ENCODE data around the gene EPHX1. TPM values are rescaled to one million over a fixed set of nuclear protein-coding genes. Genes with fewer than 3 reads are reported as not detected.
"Not testable (repeated sequence)": the region's sequence is repeated elsewhere in the genome, so short reads cannot be mapped to it uniquely, and the experiment has no call there.

The EPHX1 gene
- total and polyA plus RNA-seq, 2 donors (not counting 1 experiment from before 2014, with no cell fraction given) = 0.75 to 4.2 TPM

- ATAC-seq (ENCODE audit: low read depth) (no peak), DNase-seq (no peak)
- Histone ChIP-seq H3K27ac (ENCODE audit: low read length in 2 of 2) (no peak overlapping the region), H3K9me3 (ENCODE audit: control extremely low read depth in 1 of 3, control insufficient read depth in 2 of 3, insufficient read depth in 1 of 3, low read length in 2 of 3) (peaks cover 5 to 18% (median 8%) of the 10 kb centered on the region in 3 donors), H2AFZ (ENCODE audit: insufficient read depth, low read depth, low read length, poor library complexity, severe bottlenecking) (no peak overlapping the region), H3K27me3 (replicated peaks in 1 of 4; ENCODE audit: control extremely low read depth in 1 of 4, control insufficient read depth in 3 of 4, insufficient read depth in 4 of 4, low read length in 3 of 4) (no peaks in the 10 kb centered on the region), H3K4me1 (ENCODE audit: control insufficient read depth in 2 of 2, insufficient read depth in 2 of 2, low read length in 2 of 2) (no peaks in the 10 kb centered on the region), H3K9ac (ENCODE audit: low read length) (no peak overlapping the region), H3K36me3 (replicated peaks in 1 of 2; ENCODE audit: control extremely low read depth in 1 of 2, control insufficient read depth in 1 of 2, extremely low read depth in 1 of 2, insufficient read depth in 2 of 2, low read length in 1 of 2) (peaks cover 13 to 25% of the 10 kb centered on the region in 2 experiments), H3K4me3 (ENCODE audit: control extremely low read depth in 1 of 5, extremely low read depth in 1 of 5, insufficient read depth in 1 of 5, low read depth in 2 of 5, low read length in 4 of 5) (no peak overlapping the region), H3K79me2 (ENCODE audit: control insufficient read depth, insufficient read depth, low read length) (peaks cover 5% of the 10 kb centered on the region), H4K20me1 (ENCODE audit: control insufficient read depth, insufficient read depth, low read length, poor library complexity, severe bottlenecking) (peaks cover 5% of the 10 kb centered on the region), H3K4me2 (replicated peaks; ENCODE audit: low read depth, low read length, poor library complexity, severe bottlenecking) (no peak overlapping the region)
- Mint-ChIP-seq H3K9me3 (ENCODE audit: insufficient read depth) (peaks cover 3% of the 10 kb centered on the region), H3K27me3 (no peaks in the 10 kb centered on the region), H3K27ac (no peak overlapping the region), H3K4me1 (no peaks in the 10 kb centered on the region), H3K4me3 (no peak overlapping the region)
- CTCF ChIA-PET = no interaction called here
- TF ChIP-seq CTCF (IDR thresholded peaks at IDR 0.05) = no peak
- TF ChIP-seq EZH2 (IDR thresholded peaks at IDR 0.05; ENCODE audit: borderline replicate concordance, insufficient read depth, low read depth, low read length, poor library complexity, severe bottlenecking) = no peak
- POLR2A ChIA-PET = no interaction called here
- intact Hi-C loops (cut with micrococcal nuclease) = no loop called here
- WGBS (ENCODE audit: insufficient coverage) = no CpG with 5 or more reads among the region's 4 CpGs
Measured at GRCh38 chr1:225794954-225795353, 15.0 kb upstream of the EPHX1 start.

DNA sequence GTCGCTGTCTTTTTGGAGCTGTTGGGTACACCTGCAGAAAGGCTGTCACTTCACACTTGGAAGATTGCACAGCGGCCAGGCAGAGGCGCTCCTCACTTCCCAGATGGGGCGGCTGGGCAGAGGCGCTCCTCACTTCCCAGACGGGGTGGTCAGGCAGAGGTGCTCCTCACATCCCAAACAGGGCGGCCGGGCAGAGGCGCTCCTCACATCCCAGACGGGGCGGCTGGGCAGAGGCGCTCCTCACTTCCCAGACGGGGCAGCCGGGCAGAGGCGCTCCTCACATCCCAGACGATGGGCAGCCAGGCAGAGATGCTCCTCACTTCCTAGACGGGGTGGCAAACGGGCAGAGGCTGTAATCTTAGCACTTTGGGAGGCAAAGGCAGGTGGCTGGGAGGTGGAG is 13.8 kb upstream of the EPHX1 start:
- H3K4me3 Mint-ChIP-seq; H3K4me1 Mint-ChIP-seq; POLR2A ChIA-PET; H3K4me2 ChIP-seq (replicated peaks; ENCODE audit: low read depth, low read length, poor library complexity, severe bottlenecking); H3K79me2 ChIP-seq (ENCODE audit: control insufficient read depth, insufficient read depth, low read length); H3K9ac ChIP-seq (ENCODE audit: low read length); H3K9me3 Mint-ChIP-seq (ENCODE audit: insufficient read depth); H3K4me3 ChIP-seq (ENCODE audit: control extremely low read depth in 1 of 5, extremely low read depth in 1 of 5, insufficient read depth in 1 of 5, low read depth in 2 of 5, low read length in 4 of 5); DNase-seq; H3K27me3 Mint-ChIP-seq; H4K20me1 ChIP-seq (ENCODE audit: control insufficient read depth, insufficient read depth, low read length, poor library complexity, severe bottlenecking); H3K27ac Mint-ChIP-seq; H3K27me3 ChIP-seq (replicated peaks in 1 of 4; ENCODE audit: control extremely low read depth in 1 of 4, control insufficient read depth in 3 of 4, insufficient read depth in 4 of 4, low read length in 3 of 4); ATAC-seq (ENCODE audit: low read depth); intact Hi-C loops (cut with micrococcal nuclease); H2AFZ ChIP-seq (ENCODE audit: insufficient read depth, low read depth, low read length, poor library complexity, severe bottlenecking); H3K27ac ChIP-seq (ENCODE audit: low read length in 2 of 2); H3K4me1 ChIP-seq (ENCODE audit: control insufficient read depth in 2 of 2, insufficient read depth in 2 of 2, low read length in 2 of 2): not testable (repeated sequence)
- WGBS (ENCODE audit: insufficient coverage) = 99% methylated on average over 13 of the region's 18 CpGs
- CTCF ChIA-PET = interaction anchor here (0.9 kb wide), 1 partner anchor 165 kb away, joined by 3 read pairs; no protein-coding TSS in a partner anchor
- Histone ChIP-seq H3K9me3 (ENCODE audit: control extremely low read depth in 1 of 3, control insufficient read depth in 2 of 3, insufficient read depth in 1 of 3, low read length in 2 of 3) (peaks cover 5 to 14% (median 8%) of the 10 kb centered on the region in 3 donors), H3K36me3 (replicated peaks in 1 of 2; ENCODE audit: control extremely low read depth in 1 of 2, control insufficient read depth in 1 of 2, extremely low read depth in 1 of 2, insufficient read depth in 2 of 2, low read length in 1 of 2) (peaks cover 11 to 17% of the 10 kb centered on the region in 2 experiments)

DNA sequence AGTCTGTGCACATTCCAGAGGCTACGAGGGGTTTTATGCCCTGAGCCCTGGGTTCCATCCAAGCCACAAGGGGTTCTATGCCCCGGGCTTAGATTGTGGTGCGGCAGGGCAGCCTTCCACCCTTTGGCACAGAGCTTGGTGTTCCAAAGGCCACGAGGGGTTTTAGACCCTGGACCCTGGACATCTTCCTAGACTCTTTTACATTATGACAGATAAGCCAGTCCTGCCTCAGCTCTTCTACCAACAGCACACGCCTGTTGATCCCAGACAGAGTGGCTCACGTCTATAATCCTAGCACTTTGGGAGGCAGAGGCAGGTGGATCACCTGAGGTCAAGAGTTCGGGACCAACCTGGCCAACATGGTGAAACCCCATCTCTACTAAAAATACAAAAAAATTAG is 8.8 kb upstream of the EPHX1 start:
- H3K4me2 ChIP-seq (replicated peaks; ENCODE audit: low read depth, low read length, poor library complexity, severe bottlenecking); H3K4me1 Mint-ChIP-seq; ATAC-seq (ENCODE audit: low read depth); H3K9ac ChIP-seq (ENCODE audit: low read length); H3K9me3 ChIP-seq (ENCODE audit: control extremely low read depth in 1 of 3, control insufficient read depth in 2 of 3, insufficient read depth in 1 of 3, low read length in 2 of 3); intact Hi-C loops (cut with micrococcal nuclease); DNase-seq; H3K27ac ChIP-seq (ENCODE audit: low read length in 2 of 2); H3K4me3 ChIP-seq (ENCODE audit: control extremely low read depth in 1 of 5, extremely low read depth in 1 of 5, insufficient read depth in 1 of 5, low read depth in 2 of 5, low read length in 4 of 5); H3K4me3 Mint-ChIP-seq; H3K27me3 ChIP-seq (replicated peaks in 1 of 4; ENCODE audit: control extremely low read depth in 1 of 4, control insufficient read depth in 3 of 4, insufficient read depth in 4 of 4, low read length in 3 of 4); H3K36me3 ChIP-seq (replicated peaks in 1 of 2; ENCODE audit: control extremely low read depth in 1 of 2, control insufficient read depth in 1 of 2, extremely low read depth in 1 of 2, insufficient read depth in 2 of 2, low read length in 1 of 2); H3K27me3 Mint-ChIP-seq; H3K9me3 Mint-ChIP-seq (ENCODE audit: insufficient read depth); POLR2A ChIA-PET; H3K4me1 ChIP-seq (ENCODE audit: control insufficient read depth in 2 of 2, insufficient read depth in 2 of 2, low read length in 2 of 2); H3K27ac Mint-ChIP-seq; H3K79me2 ChIP-seq (ENCODE audit: control insufficient read depth, insufficient read depth, low read length); H2AFZ ChIP-seq (ENCODE audit: insufficient read depth, low read depth, low read length, poor library complexity, severe bottlenecking); H4K20me1 ChIP-seq (ENCODE audit: control insufficient read depth, insufficient read depth, low read length, poor library complexity, severe bottlenecking): not testable (repeated sequence)
- 100% methylated on average over 4 of the region's 7 CpGs for WGBS (ENCODE audit: insufficient coverage)
- CTCF ChIA-PET = interaction anchor here (0.6 kb wide), 1 partner anchor 201 kb away, joined by 3 read pairs; no protein-coding TSS in a partner anchor
